ENCODE data around the gene PDE7B. TPM values are rescaled to one million over a fixed set of nuclear protein-coding genes. Genes with fewer than 3 reads are reported as not detected.

The PDE7B gene
- total and polyA plus RNA-seq, 9 of the 15 experiments (the other 6 are each of a cell fraction or from before 2014, with no cell fraction given): 0.01 TPM; not detected in 8

DNA sequence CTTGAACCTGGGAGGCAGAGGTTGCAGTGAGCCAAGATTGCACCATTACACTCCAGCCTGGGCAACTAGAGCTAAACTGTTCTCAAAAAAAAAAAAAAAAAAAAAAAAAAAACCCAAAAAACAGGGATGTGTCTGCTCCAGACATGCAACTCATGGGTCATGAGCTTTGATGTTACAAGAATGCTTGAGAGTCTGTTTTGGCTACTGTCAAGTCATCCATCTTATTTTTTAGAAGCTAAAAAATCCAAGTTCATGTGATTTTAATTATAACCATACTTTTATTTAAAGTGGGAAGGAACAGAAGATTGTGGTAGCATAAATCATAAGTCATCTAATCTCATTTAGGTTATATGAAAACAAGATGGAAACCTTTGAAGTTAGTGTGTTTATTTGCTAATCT is 120.6 kb downstream of the PDE7B start:
- no peak for ATAC-seq
- POLR2A ChIA-PET: interaction anchor here (0.7 to 1.2 kb wide), 2 partner anchors 17 to 349 kb away, joined by 3 to 4 read pairs; no protein-coding TSS in a partner anchor
- TF ChIP-seq ZC3H4 (CRISPR knock-in tag; IDR thresholded peaks at IDR 0.05; ENCODE audit: borderline replicate concordance): no peak
- TF ChIP-seq, protein P1, sequence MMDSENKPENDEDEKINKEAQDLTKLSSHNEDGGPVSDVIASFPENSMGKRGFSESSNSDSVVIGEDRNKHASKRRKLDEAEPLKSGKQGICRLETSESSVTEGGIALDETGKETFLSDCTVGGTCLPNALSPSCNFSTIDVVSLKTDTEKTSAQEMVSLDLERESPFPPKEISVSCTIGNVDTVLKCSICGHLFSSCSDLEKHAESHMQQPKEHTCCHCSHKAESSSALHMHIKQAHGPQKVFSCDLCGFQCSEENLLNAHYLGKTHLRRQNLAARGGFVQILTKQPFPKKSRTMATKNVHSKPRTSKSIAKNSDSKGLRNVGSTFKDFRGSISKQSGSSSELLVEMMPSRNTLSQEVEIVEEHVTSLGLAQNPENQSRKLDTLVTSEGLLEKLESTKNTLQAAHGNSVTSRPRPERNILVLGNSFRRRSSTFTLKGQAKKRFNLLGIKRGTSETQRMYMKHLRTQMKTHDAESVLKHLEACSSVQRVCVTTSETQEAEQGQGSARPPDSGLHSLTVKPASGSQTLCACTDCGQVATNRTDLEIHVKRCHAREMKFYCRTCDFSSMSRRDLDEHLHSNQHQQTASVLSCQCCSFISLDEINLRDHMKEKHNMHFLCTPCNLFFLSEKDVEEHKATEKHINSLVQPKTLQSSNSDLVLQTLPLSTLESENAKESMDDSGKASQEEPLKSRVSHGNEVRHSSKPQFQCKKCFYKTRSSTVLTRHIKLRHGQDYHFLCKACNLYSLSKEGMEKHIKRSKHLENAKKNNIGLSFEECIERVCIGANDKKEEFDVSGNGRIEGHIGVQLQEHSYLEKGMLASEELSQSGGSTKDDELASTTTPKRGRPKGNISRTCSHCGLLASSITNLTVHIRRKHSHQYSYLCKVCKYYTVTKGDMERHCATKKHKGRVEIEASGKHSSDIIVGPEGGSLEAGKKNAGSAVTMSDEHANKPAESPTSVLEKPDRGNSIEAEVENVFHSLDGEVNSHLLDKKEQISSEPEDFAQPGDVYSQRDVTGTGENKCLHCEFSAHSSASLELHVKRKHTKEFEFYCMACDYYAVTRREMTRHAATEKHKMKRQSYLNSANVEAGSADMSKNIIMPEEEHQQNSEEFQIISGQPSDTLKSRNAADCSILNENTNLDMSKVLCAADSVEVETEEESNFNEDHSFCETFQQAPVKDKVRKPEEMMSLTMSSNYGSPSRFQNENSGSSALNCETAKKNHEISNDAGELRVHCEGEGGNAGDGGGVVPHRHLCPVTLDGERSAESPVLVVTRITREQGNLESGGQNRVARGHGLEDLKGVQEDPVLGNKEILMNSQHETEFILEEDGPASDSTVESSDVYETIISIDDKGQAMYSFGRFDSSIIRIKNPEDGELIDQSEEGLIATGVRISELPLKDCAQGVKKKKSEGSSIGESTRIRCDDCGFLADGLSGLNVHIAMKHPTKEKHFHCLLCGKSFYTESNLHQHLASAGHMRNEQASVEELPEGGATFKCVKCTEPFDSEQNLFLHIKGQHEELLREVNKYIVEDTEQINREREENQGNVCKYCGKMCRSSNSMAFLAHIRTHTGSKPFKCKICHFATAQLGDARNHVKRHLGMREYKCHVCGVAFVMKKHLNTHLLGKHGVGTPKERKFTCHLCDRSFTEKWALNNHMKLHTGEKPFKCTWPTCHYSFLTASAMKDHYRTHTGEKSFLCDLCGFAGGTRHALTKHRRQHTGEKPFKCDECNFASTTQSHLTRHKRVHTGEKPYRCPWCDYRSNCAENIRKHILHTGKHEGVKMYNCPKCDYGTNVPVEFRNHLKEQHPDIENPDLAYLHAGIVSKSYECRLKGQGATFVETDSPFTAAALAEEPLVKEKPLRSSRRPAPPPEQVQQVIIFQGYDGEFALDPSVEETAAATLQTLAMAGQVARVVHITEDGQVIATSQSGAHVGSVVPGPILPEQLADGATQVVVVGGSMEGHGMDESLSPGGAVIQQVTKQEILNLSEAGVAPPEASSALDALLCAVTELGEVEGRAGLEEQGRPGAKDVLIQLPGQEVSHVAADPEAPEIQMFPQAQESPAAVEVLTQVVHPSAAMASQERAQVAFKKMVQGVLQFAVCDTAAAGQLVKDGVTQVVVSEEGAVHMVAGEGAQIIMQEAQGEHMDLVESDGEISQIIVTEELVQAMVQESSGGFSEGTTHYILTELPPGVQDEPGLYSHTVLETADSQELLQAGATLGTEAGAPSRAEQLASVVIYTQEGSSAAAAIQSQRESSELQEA (IDR thresholded peaks at IDR 0.05; ENCODE audit: low read depth): no peak
- no peak for TF ChIP-seq KDM1A (IDR thresholded peaks at IDR 0.05)
- TF ChIP-seq RBM39 (optimal IDR thresholded peaks at IDR 0.05; ENCODE audit: low read depth, low read length): no peak
- TF ChIP-seq SFPQ (IDR thresholded peaks at IDR 0.05; ENCODE audit: low read depth, low read length): no peak
- TF ChIP-seq FOXA1 (IDR thresholded peaks at IDR 0.05; ENCODE audit: borderline replicate concordance): no peak
- TF ChIP-seq ZBTB33 (CRISPR knock-in tag; IDR thresholded peaks at IDR 0.05): no peak

More for the DNA sequence above, 120.6 kb downstream of the PDE7B start:
- Histone ChIP-seq H3K9me3 (replicated peaks; ENCODE audit: control insufficient read depth, insufficient read depth, low read depth, low read length) (no peaks in the 10 kb centered on the region), H3K4me2 (ENCODE audit: insufficient read depth, low read length) (no peak overlapping the region), H3K36me3 (ENCODE audit: control insufficient read depth, insufficient read depth, low read length) (no peaks in the 10 kb centered on the region), H3K4me3 (no peak overlapping the region), H3K79me2 (ENCODE audit: control insufficient read depth, insufficient read depth, low read length) (no peaks in the 10 kb centered on the region), H4K20me1 (replicated peaks; ENCODE audit: control insufficient read depth, insufficient read depth, low read length) (no peaks in the 10 kb centered on the region), H3K9ac (ENCODE audit: insufficient read depth in 1 of 2, low read depth in 2 of 2, low read length in 2 of 2) (no peak overlapping the region), H3K27me3 (ENCODE audit: control insufficient read depth in 2 of 2, insufficient read depth in 2 of 2, low read length in 2 of 2) (no peaks in the 10 kb centered on the region), H3K9me1 (ENCODE audit: control insufficient read depth, insufficient read depth, low read length) (no peaks in the 10 kb centered on the region), H3K27ac (ENCODE audit: extremely low read depth, low read depth, low read length) (no peak overlapping the region), H2AFZ (ENCODE audit: low read depth, low read length) (no peak overlapping the region), H3K4me1 (replicated peaks in 1 of 2; ENCODE audit: control insufficient read depth in 2 of 2, insufficient read depth in 2 of 2, low read length in 2 of 2) (no peaks in the 10 kb centered on the region)
- CTCF ChIA-PET (ENCODE audit: low intra/inter-chr PET ratio): no interaction called here
- intact Hi-C loops (cut with micrococcal nuclease) (no loop called here), in situ Hi-C loops (cut with MboI) (no loop called here)
- FAIRE-seq (no peak), DNase-seq (ENCODE audit: extremely low read depth in 1 of 4, low spot score in 3 of 4) (no peak)
- BruUV-seq (replicated peaks): no TSS peak
